HTR-8/SVneo (cell line): ENCODE results near the gene AP2M1.
A peak's percentile ranks its signal among the peaks of the same experiment; 100 is the strongest.

Source experiments
- DNase-seq: peaks from one replicate; pipeline ENCODE4 v3.0.0; 2011; ENCODE audit warnings: low spot score, mixed read lengths; ENCODE audit not compliant: insufficient read length
- FAIRE-seq: peaks from 2 replicates; lab custom pipeline; 2011; peaks lifted over from hg19 to GRCh38; lab: Jason Lieb, UNC

AP2M1 gene

GRCh38 chr3:184209146-184209923, 34.7 kb downstream of the AP2M1 start:
- no peak for DNase-seq
- no peak for FAIRE-seq

- no peak for FAIRE-seq
- DNase-seq, result no peak
Observed at GRCh38 chr3:184211297-184211696, 36.6 kb downstream of the AP2M1 start.

- FAIRE-seq (no peak), DNase-seq (no peak)
Observed at GRCh38 chr3:184211718-184212117, 37.1 kb downstream of the AP2M1 start.

GRCh38 chr3:184218814-184219213, 44.2 kb downstream of the AP2M1 start:
- FAIRE-seq (no peak), DNase-seq (no peak)

GRCh38 chr3:184222521-184222920, 47.9 kb downstream of the AP2M1 start:
- no peak for FAIRE-seq
- no peak for DNase-seq

GRCh38 chr3:184223946-184224345, 49.3 kb downstream of the AP2M1 start:
- DNase-seq, result no peak
- FAIRE-seq, result no peak

GRCh38 chr3:184227481-184227935, 52.9 kb downstream of the AP2M1 start:
- peak; percentile 67 for DNase-seq
- FAIRE-seq, result peak; percentile 16

GRCh38 chr3:184228376-184229137, 53.9 kb downstream of the AP2M1 start:
- FAIRE-seq (no peak), DNase-seq (no peak)

- DNase-seq (peak; percentile 80), FAIRE-seq (peak; percentile 79)
Observed at GRCh38 chr3:184229394-184230080, 54.9 kb downstream of the AP2M1 start, which contains the start of gene VWA5B2. TSS of gene VWA5B2 (plus strand) at chr3:184229585. CDS start at chr3:184230529, 944 bp downstream.

GRCh38 chr3:184230081-184230602, 55.5 kb downstream of the AP2M1 start:
- no peak for FAIRE-seq
- no peak for DNase-seq

- DNase-seq (no peak), FAIRE-seq (no peak)
Observed at GRCh38 chr3:184230603-184231528, 56.2 kb downstream of the AP2M1 start.

- FAIRE-seq, result no peak
- DNase-seq, result no peak
Observed at GRCh38 chr3:184231671-184232070, 57.0 kb downstream of the AP2M1 start.

GRCh38 chr3:184233127-184233843, 58.6 kb downstream of the AP2M1 start:
- no peak for DNase-seq

More at GRCh38 chr3:184233127-184233843, 58.6 kb downstream of the AP2M1 start:
- no peak for FAIRE-seq
